ENCODE measurements around the gene ZNF655. TPM values are rescaled to one million over a fixed set of nuclear protein-coding genes. Genes with fewer than 3 reads are reported as not detected.
"Not testable (repeated sequence)": the region's sequence is repeated elsewhere in the genome, so short reads cannot be mapped to it uniquely, and the experiment has no call there.

Gene ZNF655
- total RNA-seq, 1 donor from 2014 or later, result 49.9 TPM

DNA sequence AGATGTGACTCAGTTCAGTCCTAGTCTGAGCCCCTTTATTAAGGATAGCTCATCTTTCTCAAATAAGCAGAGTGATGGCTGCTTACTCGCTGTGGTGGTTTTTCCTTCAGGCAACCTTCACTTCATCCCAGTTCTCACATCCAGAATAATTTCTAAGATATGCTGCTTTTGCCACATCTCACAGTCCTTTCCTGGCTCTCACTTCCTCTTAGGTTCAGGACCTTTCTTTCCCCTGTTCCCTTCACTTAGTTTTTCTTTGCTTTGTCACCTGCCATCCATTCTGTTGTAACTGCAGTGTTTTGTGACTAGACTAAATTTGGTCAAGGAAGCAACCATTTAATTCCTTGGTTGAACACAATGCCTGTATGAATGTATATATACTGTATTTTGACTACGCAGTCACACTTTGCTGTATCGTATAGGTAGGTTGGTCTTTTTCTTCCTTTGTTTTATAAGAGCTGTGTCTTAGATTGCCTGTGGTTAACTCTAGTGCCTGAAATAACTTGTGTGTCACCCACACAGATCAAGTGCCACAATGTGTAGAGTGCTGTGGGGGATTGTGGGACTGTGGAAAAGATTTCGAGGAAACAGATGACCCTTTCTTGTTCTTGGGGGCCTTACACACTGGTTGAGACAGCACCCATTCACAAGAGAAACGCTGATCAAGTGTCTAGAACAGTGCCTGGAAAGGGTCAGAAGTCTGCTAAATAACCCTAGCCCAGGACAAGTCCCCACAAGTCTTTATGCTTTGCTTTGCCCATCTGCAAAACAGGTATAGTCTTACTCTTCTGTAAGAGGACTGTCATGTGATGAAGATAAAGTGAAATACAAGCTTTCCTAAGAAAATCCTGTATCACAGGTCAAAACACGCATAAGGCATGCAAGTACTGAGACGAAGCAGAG lies 2.6 kb downstream of the ZNF655 start:
- peak; percentile 67 for ATAC-seq

DNA sequence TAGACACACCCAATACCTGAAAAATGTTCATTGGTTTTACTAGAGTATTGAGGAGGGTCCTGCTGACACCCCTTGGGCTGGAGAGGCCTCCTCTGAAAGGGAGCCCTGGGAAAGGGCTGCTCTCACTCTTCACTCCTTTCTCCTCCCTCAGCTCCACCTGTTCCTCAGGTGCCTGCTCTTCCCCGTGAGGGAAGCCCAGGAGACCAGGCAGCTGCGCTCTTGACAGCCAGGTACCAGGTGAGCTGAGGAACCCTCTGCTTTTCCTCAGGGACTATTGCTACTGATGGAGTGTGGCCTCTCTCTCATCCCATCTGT lies 3.3 kb downstream of the ZNF655 start:
- no peak for ATAC-seq

DNA sequence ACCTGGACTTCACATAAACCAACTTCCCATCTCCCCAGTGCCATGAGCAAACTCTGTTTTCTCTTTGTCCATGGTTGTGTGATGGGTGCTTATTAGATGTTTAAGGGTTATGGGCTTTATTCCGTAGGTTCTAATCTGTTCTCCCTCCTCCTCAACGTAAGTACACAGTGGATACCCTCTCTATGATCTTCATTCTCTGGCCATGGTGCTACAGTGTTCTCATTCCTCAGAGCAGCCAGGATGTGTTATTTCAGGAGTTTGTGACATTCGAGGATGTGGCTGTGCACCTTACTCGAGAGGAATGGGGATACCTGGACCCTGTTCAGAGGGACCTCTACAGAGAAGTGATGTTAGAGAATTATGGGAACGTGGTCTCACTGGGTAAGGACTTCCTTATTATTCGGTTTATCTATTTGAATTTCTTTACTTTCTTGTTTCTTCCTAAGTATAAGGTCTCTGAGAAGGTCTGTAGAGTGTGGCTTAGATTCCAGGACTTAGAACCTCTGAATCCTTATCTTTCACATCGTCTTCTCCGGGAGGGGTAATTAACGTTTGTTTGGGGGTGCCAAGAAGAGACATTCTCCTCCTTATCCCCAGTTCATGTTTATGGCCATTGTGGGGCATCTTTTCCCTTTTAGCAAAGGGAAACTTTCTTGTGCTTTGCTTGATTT lies 3.8 kb downstream of the ZNF655 start:
- ATAC-seq, result no peak

DNA sequence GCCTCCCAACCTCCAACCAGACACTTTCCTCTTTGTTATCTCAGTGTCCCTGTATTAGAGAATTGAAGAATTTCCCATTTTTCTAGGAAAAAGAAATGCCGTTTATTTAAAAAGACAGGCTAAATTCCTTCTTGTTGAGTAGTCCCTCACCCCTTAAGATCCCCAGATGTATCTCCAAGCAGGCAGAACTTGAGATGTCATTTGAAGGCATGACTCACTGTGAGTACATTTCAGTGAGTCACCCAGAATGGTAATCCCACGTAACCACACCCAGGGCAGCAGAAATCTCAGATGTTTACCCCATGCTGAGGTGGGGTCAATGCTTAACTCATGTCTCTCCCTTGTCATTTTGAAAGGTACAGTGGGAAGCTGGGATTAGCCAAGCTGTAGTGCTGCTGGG lies 4.4 kb downstream of the ZNF655 start:
- ATAC-seq, result peak; percentile 86

DNA sequence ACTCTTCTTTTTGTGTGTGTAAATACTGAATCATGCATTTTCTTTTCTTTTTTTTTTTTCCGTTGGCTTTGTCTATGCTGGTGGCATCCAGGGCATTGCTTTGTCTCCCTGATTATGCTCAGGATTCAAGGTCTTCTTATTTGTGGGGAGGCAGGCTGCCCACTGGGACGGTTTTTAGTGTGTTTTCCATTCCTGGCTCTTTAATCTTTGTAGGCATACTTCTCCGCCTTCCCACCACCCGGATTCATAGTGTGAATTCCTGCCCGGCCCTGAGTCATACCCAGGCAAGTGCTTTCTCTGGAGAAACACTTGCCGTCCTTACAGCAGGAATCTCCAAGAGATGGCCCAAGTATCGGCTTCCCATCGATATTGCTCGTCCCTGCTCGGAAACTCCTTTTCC lies 5.2 kb downstream of the ZNF655 start:
- ATAC-seq, result no peak

DNA sequence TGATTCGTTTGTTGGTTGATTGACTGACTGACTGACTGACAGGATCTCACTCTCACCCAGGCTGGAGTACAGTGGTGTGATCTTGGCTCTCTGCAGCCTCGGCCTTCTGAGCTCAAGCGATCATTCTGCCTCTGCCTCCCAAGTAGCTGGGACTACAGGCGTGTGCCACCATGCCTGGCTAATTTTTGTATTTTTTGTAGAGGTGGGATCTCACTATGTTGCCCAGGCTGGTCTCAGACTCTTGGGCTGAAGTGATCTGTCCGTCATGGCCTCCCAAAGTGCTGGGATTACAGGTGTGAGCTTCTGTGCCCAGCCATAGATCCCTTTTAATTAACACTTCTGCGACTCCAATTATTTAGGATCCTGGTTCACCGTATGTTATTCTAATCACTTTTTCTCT lies 10.3 kb downstream of the ZNF655 start:
- not testable (repeated sequence) for ATAC-seq

DNA sequence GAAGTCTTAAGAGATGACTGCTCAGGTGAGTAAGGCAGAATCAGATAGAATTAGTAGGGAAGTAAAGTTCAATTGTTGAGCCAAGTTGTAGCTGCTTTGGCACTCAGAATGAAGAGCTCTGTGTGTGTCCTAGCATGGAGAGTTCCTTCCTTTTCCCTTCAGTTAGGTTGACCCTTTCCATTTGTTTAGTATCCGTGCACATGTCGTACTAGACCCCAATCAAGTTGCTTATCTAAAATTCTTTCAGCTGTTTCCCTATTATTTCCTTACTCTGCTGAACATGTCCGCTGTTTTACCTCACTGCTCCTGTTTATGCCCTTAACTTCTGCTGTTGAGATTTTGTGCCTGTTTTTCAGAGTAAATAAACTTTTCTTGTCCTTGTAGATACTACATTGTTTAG lies 13.3 kb downstream of the ZNF655 start:
- no peak for ATAC-seq

DNA sequence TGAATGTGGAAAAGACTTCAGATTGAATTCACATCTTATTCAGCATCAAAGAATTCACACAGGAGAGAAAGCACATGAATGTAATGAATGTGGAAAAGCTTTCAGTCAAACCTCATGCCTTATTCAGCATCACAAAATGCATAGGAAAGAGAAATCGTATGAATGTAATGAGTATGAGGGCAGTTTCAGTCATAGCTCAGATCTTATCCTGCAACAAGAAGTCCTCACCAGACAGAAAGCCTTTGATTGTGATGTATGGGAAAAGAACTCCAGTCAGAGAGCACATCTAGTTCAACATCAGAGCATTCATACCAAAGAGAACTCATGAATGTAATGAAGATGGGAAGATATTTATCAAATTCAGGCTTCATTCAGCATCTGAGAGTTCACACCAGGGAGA lies 14.8 kb downstream of the ZNF655 start:
- no peak for ATAC-seq

DNA sequence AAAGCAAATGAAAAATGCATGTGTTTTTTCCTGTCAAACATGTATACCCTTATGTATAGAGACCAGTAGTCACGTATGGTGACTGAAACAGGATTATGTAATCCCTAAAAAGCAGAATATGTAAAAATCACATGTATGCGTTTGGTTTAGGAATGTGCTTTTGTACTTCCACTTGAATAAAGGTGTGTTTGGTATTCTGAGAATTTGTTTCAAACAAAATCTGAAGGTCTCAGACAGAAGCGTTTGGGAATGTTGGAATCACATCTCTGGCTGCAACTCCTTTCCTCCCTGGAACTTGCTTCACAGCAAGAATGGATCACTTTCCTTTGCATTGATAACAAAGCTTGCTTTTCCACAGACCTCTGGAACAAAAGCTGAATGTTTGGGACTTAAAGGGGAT lies 17.8 kb downstream of the ZNF655 start:
- ATAC-seq, result no peak

DNA sequence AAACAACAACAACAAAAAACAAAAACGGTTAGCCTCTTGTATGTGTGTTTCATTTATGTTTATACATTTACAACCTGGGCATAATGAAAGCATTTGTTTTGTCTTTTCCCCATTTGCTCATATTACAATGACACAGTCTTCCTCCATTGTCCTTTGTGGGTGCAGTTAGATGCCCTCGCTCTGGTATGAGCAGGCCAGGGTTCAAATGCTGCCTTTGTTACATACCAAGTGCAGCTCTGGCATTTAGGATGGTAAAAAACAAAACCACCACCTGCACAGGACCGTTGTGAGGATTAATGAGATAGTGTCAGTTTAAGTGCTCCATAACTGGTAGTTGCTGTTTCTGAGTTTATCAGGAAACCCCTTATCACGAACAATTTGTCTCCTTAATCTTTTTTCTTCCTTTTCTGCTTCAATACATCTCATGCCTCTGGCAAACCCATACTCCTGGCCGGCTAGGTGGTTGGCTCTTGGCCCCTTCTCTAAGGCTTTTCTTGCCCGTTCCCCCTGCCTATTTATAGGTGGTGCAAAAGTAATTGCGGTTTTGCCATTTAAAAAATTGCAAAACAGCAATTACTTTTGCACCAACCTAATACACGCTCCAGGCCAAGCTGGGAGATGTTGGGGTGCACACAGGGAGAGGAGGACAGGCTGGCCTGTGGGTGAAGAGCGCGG lies 21.0 kb downstream of the ZNF655 start:
- no peak for ATAC-seq

DNA sequence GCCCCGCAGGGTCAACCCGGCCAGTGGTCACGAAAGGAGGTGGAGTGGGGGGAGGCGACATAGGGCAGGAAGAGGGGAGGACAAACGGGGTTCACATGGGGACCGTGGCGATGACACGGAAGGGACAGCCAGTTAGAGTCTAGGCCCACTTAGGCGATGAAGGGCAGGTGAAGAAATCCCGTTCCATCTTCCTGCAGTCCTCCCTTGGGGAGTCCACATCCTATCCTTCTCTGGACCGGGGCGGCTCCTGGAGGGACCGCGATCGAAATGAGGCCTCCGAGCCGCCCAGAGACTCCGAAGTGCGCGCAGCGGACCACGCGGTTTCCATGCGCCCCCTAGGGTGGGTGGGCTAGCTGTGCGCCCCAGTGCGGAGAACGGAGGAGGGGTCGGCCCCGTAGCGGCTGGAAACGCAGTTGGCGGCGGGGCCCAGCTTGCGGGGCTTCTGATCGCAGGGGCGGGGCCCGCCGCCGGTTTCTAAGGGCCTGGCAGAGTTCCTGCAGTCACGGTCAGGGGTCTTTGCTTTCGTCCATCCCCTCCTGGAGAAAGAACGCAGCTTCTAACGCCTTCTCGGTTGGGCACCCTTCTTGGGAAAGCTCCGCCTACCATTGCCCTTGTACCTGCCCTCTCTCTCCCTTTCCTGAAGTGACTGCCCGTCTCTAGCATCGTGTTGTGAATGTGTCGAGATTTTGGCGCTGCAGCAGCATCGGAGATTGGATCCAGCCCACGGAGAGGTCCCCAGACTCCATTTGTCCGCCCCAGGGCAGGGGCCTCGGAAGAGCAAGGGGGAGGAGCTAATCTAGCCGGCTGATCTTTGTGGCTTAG lies 21.7 kb downstream of the ZNF655 start:
- peak; percentile 54 for ATAC-seq

DNA sequence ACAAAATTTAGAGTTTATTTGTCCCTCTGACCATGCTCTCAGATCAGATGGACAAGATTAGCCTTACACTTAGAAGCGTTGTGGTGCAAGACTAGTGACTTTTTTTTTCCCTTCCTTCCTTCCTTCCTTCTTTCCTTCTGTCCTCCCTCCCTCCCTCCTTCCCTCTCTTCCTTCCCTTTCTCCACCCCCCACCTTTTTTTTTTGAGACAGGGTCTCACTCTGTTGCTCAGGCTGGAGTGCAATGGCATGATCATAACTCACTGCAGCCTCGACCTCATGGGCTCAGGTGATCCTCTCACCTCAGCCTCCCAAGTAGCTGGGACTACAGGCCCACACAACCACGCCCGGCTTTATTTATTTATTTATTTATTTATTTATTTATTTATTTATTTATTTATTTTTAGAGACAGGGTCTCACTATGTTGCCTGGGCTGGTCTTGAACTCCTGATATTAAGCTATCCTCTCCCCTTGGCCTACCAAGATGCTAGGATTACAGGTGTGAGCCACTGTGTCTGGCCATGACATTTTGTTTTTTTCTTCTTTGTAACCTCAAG lies 22.4 kb downstream of the ZNF655 start:
- ATAC-seq, result not testable (repeated sequence)

DNA sequence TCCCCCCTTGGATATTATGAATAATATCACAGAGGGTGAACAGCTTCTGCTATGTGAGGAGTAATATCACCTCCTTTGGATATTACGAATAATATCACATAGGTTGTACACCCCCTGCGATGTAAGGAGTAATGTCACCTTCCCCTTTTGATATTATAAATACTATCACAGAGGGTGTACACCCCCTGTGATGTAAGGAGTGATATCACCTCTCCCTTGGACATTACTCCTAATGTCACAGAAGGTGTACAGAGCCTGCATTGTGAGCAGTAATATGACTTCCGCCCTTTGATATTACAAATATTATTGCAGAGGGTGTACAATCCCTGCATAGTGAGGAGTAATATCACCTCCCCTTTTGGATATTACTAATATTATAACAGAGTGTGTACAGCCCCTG lies 30.4 kb downstream of the ZNF655 start:
- no peak for ATAC-seq

DNA sequence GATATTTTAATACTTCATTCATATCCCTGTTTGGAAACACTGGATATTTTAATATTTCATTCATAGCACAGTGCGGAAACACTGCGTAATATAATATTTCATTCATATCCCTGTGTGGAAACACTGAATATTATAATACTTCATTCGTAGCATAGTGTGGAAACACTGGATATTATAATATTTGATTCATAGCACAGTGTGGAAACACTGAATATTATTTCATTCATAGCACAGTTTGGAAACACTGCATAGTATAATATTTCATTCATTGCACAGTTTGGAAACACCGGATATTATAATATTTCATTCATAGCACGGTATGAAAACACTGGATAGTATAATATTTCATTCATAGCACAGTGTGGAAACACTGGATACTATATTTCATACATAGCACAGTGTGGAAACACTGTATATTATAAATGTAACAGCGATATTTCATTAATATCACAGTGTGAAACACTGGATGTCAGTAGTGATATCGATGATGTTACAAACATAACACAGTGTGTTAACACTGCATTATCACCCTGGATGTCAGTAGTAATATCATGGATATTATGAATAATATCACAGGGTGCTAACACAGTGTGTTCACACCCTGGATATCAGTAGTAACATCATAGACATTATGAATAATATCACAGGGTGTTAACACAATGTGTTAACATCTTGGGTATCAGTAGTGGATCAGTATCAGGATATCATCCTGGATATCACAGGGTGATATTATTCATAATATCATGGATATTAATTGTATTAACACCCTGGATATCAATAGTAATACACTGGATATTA lies 36.7 kb downstream of the ZNF655 start:
- ATAC-seq, result no peak

DNA sequence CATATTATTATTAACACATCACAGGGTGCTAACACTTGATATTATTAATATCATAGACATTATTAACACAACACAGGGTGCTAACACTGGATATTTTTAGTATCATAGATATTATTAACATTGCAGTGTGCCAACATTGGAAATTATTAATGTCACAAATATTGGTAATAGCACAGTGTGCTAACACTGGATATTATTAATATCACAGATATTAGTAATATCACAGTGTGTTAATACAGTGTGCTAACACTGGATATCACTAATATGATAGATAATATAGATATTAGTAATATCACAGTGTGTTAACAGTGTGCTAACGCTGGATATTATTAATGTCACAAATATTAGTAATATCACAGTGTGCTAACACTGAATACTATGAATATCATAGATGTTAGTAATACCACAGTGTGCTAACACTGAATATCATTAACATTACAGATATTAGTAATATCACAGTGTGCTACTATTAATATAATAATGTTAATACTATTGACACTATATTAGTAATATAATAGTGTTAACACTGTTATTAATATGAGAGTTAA lies 38.0 kb downstream of the ZNF655 start:
- no peak for ATAC-seq

DNA sequence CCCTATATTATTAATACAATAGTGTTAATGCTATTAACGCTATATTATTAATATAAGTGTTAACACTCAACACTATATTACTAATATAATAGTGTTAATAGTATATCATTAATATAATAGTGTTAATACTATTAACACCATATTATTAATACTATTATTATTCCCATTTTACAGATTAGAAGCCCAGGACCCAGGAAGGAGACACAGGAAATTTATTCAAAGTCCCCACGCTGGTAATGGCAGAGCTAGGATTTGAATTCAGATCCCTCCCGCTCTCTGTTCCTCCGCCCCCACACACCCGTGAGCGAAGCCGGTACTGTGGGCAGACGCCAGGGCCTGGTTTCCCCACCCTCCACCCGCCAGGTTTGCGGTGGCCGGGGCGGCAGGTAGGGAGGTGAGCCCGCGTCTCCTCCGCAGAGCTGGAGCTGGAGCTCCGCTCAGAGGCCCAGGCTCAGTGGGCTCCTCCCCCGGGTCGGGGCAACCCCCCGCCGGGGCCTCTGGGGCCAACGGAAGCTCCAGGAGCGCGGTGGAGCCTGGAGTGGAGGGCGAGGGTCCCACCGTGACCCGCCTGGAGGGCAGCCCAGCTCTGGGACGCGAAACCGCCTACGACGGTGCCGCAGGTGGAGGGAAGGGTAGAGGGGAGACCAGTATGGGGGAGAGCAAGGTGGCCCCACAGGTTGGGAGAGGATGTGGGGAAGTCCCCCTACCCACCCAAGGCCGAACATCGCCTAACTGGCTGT lies 39.5 kb downstream of the ZNF655 start, which contains the start of gene TMEM225B:
TMEM225B (plus strand) TSS at position 506 of the 740 bp plus-strand sequence. CDS start 6,122 bp downstream, outside the sequence.
- ATAC-seq, result no peak

DNA sequence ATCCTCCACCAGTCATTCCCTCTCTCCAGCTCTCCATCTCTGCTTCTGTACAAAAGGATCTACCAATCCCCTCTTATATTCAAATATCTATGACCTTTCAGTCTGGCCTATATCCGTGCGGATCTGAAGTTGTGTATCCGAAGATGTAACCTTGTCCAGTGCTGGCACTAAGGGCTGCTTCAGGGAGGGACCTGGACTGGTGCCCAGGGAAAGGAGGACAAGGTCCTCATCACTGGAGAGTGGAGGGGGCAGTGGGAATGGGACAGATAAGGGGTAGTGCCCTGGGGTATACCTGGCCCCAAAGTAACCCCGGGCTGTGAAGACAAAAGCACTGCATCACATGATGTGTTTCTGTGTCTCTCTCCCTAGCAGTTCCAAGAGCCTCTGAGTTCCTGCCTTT lies 41.4 kb downstream of the ZNF655 start:
- no peak for ATAC-seq

DNA sequence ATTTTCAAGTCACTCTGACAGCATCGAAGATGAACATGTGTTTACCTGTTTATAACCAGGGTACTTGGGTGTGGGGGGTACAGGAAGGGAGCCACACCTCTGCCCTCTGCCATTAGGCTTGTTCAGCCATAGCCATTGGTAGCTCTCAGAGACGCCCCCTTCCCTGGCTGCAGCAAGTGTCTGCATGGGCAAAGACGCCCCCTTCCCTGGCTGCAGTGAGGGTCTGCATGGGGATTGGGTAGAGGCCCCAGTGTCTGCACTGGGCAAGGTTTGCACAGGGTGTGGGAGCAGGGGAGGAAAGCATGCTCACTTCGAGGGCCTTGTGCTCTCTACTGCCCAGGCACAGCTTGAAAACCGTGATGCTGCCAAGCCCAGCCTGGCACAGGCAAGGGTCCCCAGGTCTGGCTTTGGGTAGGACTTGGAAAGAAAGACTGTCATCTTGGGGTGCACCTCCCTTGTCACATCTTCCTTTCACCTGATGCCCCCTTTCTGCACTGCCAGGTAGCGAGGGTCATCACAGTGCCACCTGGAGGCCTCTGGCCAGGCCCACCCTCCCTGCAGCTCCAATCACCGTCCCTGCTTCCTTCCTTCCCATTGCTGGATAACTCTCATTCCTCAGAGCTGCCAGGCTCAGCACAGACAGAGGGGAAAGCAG lies 43.3 kb downstream of the ZNF655 start:
- ATAC-seq, result no peak

DNA sequence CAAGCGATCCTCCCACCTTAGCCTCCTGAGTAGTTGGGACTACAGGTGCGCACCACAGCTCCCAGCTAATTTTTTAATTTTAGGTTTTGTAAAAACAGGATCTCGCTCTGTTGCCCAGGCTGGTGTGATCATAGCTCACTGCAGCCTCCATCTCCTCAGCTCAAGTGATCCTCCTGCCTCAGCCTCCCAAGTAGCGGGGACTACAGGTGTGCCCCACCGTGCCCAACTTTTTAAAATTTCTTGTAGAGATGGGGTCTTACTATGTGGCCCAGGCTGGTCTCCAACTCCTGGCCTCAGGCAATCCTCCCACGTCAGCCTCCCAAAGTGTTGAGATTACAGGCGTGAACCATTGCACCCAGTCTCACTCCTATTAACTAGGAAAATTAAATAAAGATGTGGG lies 47.1 kb downstream of the ZNF655 start:
- no peak for ATAC-seq

DNA sequence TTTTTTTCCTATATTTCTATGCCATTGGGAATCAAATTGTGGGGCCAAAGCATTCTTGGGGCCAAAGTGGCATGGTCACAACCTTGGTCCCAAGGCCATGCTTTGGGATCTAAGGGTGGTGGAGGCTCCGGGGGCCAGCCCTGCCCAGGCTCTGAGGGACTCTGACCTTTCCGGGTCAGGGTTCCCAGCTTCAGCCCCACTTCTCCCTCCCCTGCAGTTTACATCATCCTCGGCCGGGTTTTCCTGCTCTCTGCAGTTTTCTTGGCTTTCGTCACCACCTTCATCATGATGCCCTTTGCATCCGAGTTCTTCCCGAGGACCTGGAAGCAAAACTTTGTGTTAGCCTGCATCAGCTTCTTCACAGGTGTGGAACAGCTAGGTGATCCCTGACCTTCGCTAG lies 48.1 kb downstream of the ZNF655 start:
- ATAC-seq, result no peak

Measured in esophagus mucosa (tissue), 1 donor.